Fibroblast of lung (primary cell): ENCODE data around the gene TSHR. TPM values are rescaled to one million over a fixed set of nuclear protein-coding genes. Genes with fewer than 3 reads are reported as not detected.

ENCODE experiments used
- DNase-seq, 2 donors: peaks; one replicate each; pipeline versions ENCODE4 v3.0.0 to v3.0.0-alpha.2; 2010; ENCODE audit warnings: low read depth in 2 of 2
- H2AFZ ChIP-seq: 2 replicates; pipeline ENCODE4 v1.5.1; 2012; ENCODE audit warnings: low read length, control low read depth, inconsistent platforms
- H3K27ac ChIP-seq: 2 replicates; pipeline ENCODE4 v1.5.1; 2011; ENCODE audit warnings: low read length, control low read depth; ENCODE audit not compliant: insufficient read depth
- H3K27me3 ChIP-seq: 2 replicates; pipeline ENCODE4 v1.5.1; 2011; ENCODE audit warnings: mild to moderate bottlenecking, low read length; ENCODE audit not compliant: control insufficient read depth, insufficient read depth
- H3K36me3 ChIP-seq: 2 replicates; pipeline ENCODE4 v1.5.1; 2011; ENCODE audit warnings: low read length; ENCODE audit not compliant: control insufficient read depth, insufficient read depth
- H3K4me1 ChIP-seq: 2 replicates; pipeline ENCODE4 v1.5.1; 2011; ENCODE audit warnings: low read length; ENCODE audit not compliant: control insufficient read depth, insufficient read depth; ENCODE audit errors: extremely low read depth
- H3K4me2 ChIP-seq: 2 replicates; pipeline ENCODE4 v1.5.1; 2011; ENCODE audit warnings: low read length, control low read depth; ENCODE audit not compliant: insufficient read depth; ENCODE audit errors: extremely low read depth
- H3K4me3 ChIP-seq, 4 experiments: fragments of 200-600 bp in 1 of 4; sonication (generic) in 1 of 4; replicated peaks in 1 of 4; 2 replicates each; pipeline ENCODE4 v1.5.1; 2011 to 2016; ENCODE audit warnings: low read length in 4 of 4, low read depth in 3 of 4, mild to moderate bottlenecking in 3 of 4, control low read depth in 2 of 4, inconsistent platforms in 1 of 4, mixed read lengths in 1 of 4; ENCODE audit not compliant: insufficient read depth in 1 of 4; ENCODE audit errors: control extremely low read depth in 1 of 4
- H3K79me2 ChIP-seq: 2 replicates; pipeline ENCODE4 v1.5.1; 2012; ENCODE audit warnings: mild to moderate bottlenecking, low read length, inconsistent platforms; ENCODE audit not compliant: control insufficient read depth, insufficient read depth
- H3K9ac ChIP-seq: 2 replicates; pipeline ENCODE4 v1.5.1; 2011; ENCODE audit warnings: mild to moderate bottlenecking, low read length, control low read depth; ENCODE audit not compliant: insufficient read depth
- H3K9me3 ChIP-seq: 2 replicates; pipeline ENCODE4 v1.5.1; 2012; ENCODE audit warnings: low read depth, low read length; ENCODE audit not compliant: control insufficient read depth, insufficient read depth
- H4K20me1 ChIP-seq: 2 replicates; pipeline ENCODE4 v1.5.1; 2011; ENCODE audit warnings: low read length; ENCODE audit not compliant: control insufficient read depth, insufficient read depth; ENCODE audit errors: extremely low read depth
- EZH2 ChIP-seq: IDR thresholded peaks from 2 replicates; pipeline ENCODE4 v1.5.1; 2012; ENCODE audit warnings: low read length, control low read depth, mild to moderate bottlenecking; ENCODE audit errors: missing control alignments
- polyA plus RNA-seq, 2 donors: library from polyadenylated mRNA; depleted of rRNA in 1 of 2; stranded (reverse) in 1 of 2; unstranded in 1 of 2; fragments of >200 nt; gene quantifications; 2 replicates each; pipeline ENCODE4 v1.2.1, GENCODE V29; 2011 to 2012; ENCODE audit warnings: missing spikeins in 1 of 2
- total RNA-seq: library from RNA; depleted of rRNA; stranded (reverse); fragments of >200 nt; gene quantifications from 2 replicates; pipeline ENCODE4 v1.2.1, GENCODE V29; 2014
- TF ChIP-seq, protein P1 (sequence below), 2 donors: IDR thresholded peaks in 1 of 2; conservative IDR thresholded peaks in 1 of 2; 1 replicate in 1 of 2; 2 replicates in 1 of 2; pipeline ENCODE4 v1.5.1; 2011 to 2012; ENCODE audit warnings: low read length in 2 of 2, control low read depth in 1 of 2, inconsistent platforms in 1 of 2, low read depth in 1 of 2, mild to moderate bottlenecking in 1 of 2

TSHR gene
- total and polyA plus RNA-seq, 2 donors (not counting 1 experiment from before 2014, with no cell fraction given) = not detected

GRCh38 chr14:80979951-80980350 is 24.5 kb downstream of the TSHR start:
- no peaks in the 10 kb centered on the region for H3K27me3 ChIP-seq
- H3K4me2 ChIP-seq = no peak overlapping the region
- no peaks in the 10 kb centered on the region for H3K9me3 ChIP-seq
- H4K20me1 ChIP-seq = no peaks in the 10 kb centered on the region
- H2AFZ ChIP-seq = no peak overlapping the region
- TF ChIP-seq, protein P1, sequence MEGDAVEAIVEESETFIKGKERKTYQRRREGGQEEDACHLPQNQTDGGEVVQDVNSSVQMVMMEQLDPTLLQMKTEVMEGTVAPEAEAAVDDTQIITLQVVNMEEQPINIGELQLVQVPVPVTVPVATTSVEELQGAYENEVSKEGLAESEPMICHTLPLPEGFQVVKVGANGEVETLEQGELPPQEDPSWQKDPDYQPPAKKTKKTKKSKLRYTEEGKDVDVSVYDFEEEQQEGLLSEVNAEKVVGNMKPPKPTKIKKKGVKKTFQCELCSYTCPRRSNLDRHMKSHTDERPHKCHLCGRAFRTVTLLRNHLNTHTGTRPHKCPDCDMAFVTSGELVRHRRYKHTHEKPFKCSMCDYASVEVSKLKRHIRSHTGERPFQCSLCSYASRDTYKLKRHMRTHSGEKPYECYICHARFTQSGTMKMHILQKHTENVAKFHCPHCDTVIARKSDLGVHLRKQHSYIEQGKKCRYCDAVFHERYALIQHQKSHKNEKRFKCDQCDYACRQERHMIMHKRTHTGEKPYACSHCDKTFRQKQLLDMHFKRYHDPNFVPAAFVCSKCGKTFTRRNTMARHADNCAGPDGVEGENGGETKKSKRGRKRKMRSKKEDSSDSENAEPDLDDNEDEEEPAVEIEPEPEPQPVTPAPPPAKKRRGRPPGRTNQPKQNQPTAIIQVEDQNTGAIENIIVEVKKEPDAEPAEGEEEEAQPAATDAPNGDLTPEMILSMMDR (conservative IDR thresholded peaks at IDR 0.05 in 1 of 2, IDR thresholded peaks at IDR 0.05 in 1 of 2; ENCODE audit: low read depth in 1 of 2, low read length in 2 of 2) = no peak
- no peak for TF ChIP-seq EZH2
- H3K4me1 ChIP-seq = no peaks in the 10 kb centered on the region
- H3K36me3 ChIP-seq = no peaks in the 10 kb centered on the region
- H3K79me2 ChIP-seq = no peaks in the 10 kb centered on the region
- no peak for DNase-seq
- no peak overlapping the region for H3K27ac ChIP-seq
- no peak overlapping the region for H3K9ac ChIP-seq
- H3K4me3 ChIP-seq = no peak overlapping the region

- Histone ChIP-seq H3K36me3 (no peaks in the 10 kb centered on the region), H3K9me3 (no peaks in the 10 kb centered on the region), H3K9ac (no peak overlapping the region), H3K79me2 (no peaks in the 10 kb centered on the region), H3K4me2 (no peak overlapping the region), H3K4me1 (no peaks in the 10 kb centered on the region), H2AFZ (no peak overlapping the region), H3K27me3 (no peaks in the 10 kb centered on the region), H3K27ac (no peak overlapping the region), H4K20me1 (no peaks in the 10 kb centered on the region), H3K4me3 (no peak overlapping the region)
- no peak for DNase-seq
- TF ChIP-seq EZH2 = no peak
- TF ChIP-seq, protein P1 (conservative IDR thresholded peaks at IDR 0.05 in 1 of 2, IDR thresholded peaks at IDR 0.05 in 1 of 2; ENCODE audit: low read depth in 1 of 2, low read length in 2 of 2) = no peak
These were observed 25.7 kb downstream of the TSHR start for GRCh38 chr14:80981156-80981555.

GRCh38 chr14:80981673-80982072 is 26.3 kb downstream of the TSHR start:
- H4K20me1 ChIP-seq = no peaks in the 10 kb centered on the region
- no peak overlapping the region for H3K4me3 ChIP-seq
- no peak overlapping the region for H2AFZ ChIP-seq
- no peaks in the 10 kb centered on the region for H3K9me3 ChIP-seq
- TF ChIP-seq, protein P1 (conservative IDR thresholded peaks at IDR 0.05 in 1 of 2, IDR thresholded peaks at IDR 0.05 in 1 of 2; ENCODE audit: low read depth in 1 of 2, low read length in 2 of 2) = no peak
- TF ChIP-seq EZH2 = no peak
- no peaks in the 10 kb centered on the region for H3K79me2 ChIP-seq
- no peak for DNase-seq
- H3K36me3 ChIP-seq = no peaks in the 10 kb centered on the region
- H3K27ac ChIP-seq = no peak overlapping the region
- no peaks in the 10 kb centered on the region for H3K27me3 ChIP-seq
- H3K9ac ChIP-seq = no peak overlapping the region
- H3K4me2 ChIP-seq = no peak overlapping the region
- no peaks in the 10 kb centered on the region for H3K4me1 ChIP-seq
